ENCODE measurements around the gene PYURF.

Gene PYURF

GRCh38 chr4:88511236-88511635 is 12.3 kb downstream of the PYURF start:
- no peak for DNase-seq (ENCODE audit: low read depth, low spot score)

- DNase-seq (ENCODE audit: low read depth, low spot score): no peak
Observed at GRCh38 chr4:88503344-88503743, 20.2 kb downstream of the PYURF start.

- DNase-seq (ENCODE audit: low read depth, low spot score): no peak
Observed at GRCh38 chr4:88497859-88498409, 25.6 kb downstream of the PYURF start.

GRCh38 chr4:88489100-88489761 is 34.3 kb downstream of the PYURF start:
- DNase-seq (ENCODE audit: low read depth, low spot score): no peak

- no peak for DNase-seq (ENCODE audit: low read depth, low spot score)
Observed at GRCh38 chr4:88481537-88481936, 42.0 kb downstream of the PYURF start.

- DNase-seq (ENCODE audit: low read depth, low spot score): no peak
Observed at GRCh38 chr4:88478247-88478646, 45.3 kb downstream of the PYURF start.

- no peak for DNase-seq (ENCODE audit: low read depth, low spot score)
Observed at GRCh38 chr4:88477229-88477860, 46.2 kb downstream of the PYURF start.

Data from activated CD4-positive, CD25-positive, alpha-beta regulatory T cell treated with anti-CD3 and anti-CD28 coated beads, Interleukin-2, amount 50 U/mL, for 16 hours (primary cell).